ENCODE results near the gene PCNT.

Gene PCNT

DNA sequence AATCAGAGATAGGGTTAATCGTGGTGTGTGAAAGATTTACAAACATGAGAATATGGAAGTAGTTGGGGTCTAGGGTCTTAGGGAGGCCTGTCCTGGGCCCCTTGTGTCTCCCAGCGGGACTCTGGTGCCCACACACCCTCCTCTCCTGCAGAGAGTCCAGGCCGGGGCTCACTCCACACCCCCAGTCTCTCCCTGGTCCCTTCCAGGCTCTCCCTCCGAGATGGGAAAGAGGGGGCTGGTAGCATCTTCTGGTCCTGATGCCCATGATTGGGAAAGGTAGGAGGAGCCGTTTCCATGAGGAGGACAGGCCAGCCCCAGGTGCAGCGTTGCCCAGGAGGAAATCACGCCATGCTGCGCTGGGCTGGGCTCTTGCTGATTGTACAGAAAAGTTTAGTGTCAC is 26.6 kb downstream of the PCNT start:
- Histone ChIP-seq H3K9me3 (ENCODE audit: control insufficient read depth in 5 of 5, low read length in 5 of 5) (no peaks in the 10 kb centered on the region), H3K4me1 (ENCODE audit: control insufficient read depth in 5 of 5, insufficient read depth in 5 of 5, low read length in 5 of 5) (peaks cover 0 to 3% (median 0%) of the 10 kb centered on the region in 5 donors), H3K9ac (ENCODE audit: low read length in 5 of 5) (no peak overlapping the region), H3K27me3 (ENCODE audit: control insufficient read depth in 5 of 5, insufficient read depth in 4 of 5, low read length in 5 of 5) (no peaks in the 10 kb centered on the region), H3K36me3 (ENCODE audit: control insufficient read depth in 5 of 5, insufficient read depth in 5 of 5, low read length in 5 of 5) (peaks cover 3 to 100% (median 98%) of the 10 kb centered on the region in 5 donors), H3K4me3 (ENCODE audit: low read depth in 1 of 5, low read length in 5 of 5) (no peak overlapping the region), H3K27ac (ENCODE audit: low read depth, low read length) (no peak overlapping the region)

DNA sequence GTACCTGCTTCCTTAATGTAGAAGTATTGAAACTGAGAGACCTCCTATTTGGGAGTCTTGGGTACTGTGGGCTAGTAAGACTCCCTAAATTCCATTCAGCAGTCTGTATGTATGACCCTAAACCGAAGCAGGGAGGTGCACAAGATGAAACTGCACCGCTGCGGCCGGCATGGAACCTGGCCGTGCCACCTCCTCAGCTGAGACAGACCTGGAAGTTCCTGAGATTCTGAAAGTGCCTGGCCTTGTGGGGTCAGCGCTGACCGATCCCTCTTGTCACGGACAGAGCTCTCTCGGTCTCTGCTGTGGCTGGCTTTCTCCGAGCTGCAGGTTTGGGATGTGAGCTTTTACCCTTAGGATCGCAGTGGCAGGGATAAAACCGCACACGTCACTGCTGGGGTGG is 27.0 kb downstream of the PCNT start:
- Histone ChIP-seq H3K4me1 (ENCODE audit: control insufficient read depth in 5 of 5, insufficient read depth in 5 of 5, low read length in 5 of 5) (peaks cover 0 to 3% (median 0%) of the 10 kb centered on the region in 5 donors), H3K9ac (ENCODE audit: low read length in 5 of 5) (no peak overlapping the region), H3K9me3 (ENCODE audit: control insufficient read depth in 5 of 5, low read length in 5 of 5) (no peaks in the 10 kb centered on the region), H3K36me3 (ENCODE audit: control insufficient read depth in 5 of 5, insufficient read depth in 5 of 5, low read length in 5 of 5) (peaks cover 3 to 100% (median 98%) of the 10 kb centered on the region in 5 donors), H3K27ac (ENCODE audit: low read depth, low read length) (no peak overlapping the region), H3K4me3 (ENCODE audit: low read depth in 1 of 5, low read length in 5 of 5) (no peak overlapping the region), H3K27me3 (ENCODE audit: control insufficient read depth in 5 of 5, insufficient read depth in 4 of 5, low read length in 5 of 5) (no peaks in the 10 kb centered on the region)

DNA sequence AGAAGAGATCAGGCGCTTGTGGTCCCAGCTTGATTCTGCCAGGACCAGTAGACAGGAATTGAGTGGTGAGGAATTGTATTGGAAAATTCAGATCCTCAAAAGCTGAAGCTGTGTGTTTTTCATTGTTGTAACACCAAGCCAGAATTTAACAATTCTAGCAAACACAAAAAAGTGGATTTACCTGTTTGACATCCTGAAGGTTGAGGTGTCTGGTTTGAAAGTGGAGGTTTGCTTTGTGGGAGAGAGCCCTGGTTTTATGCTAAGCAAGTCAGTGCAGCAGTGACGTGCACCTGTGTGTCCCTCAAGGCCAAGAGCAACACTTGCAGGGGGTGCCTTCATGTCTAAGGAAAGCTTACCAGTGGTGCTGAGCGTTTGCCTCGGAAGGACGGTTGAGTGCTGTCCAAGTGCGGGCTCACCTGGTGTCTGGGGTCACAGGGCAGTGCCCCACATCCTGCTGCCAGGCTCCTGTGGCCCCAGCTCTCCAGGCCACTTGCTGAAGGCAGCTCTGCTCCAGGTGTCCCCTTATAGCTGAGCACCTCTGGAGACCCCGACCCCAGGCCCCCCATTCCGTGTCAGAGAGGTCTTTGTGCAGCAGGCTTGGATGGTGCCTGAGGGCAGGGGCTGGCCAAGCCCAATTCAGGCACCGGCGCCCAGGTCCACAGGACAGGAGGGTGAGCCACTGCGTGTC is 27.7 kb downstream of the PCNT start:
- Histone ChIP-seq H3K9me3 (ENCODE audit: control insufficient read depth in 5 of 5, low read length in 5 of 5) (no peaks in the 10 kb centered on the region), H3K27ac (ENCODE audit: low read depth, low read length) (no peak overlapping the region), H3K27me3 (ENCODE audit: control insufficient read depth in 5 of 5, insufficient read depth in 4 of 5, low read length in 5 of 5) (no peaks in the 10 kb centered on the region), H3K4me3 (ENCODE audit: low read depth in 1 of 5, low read length in 5 of 5) (no peak overlapping the region), H3K9ac (ENCODE audit: low read length in 5 of 5) (no peak overlapping the region), H3K4me1 (ENCODE audit: control insufficient read depth in 5 of 5, insufficient read depth in 5 of 5, low read length in 5 of 5) (peaks cover 0 to 3% (median 0%) of the 10 kb centered on the region in 5 donors), H3K36me3 (ENCODE audit: control insufficient read depth in 5 of 5, insufficient read depth in 5 of 5, low read length in 5 of 5) (peaks cover 3 to 100% (median 98%) of the 10 kb centered on the region in 5 donors)

- Histone ChIP-seq H3K9me3 (ENCODE audit: control insufficient read depth in 5 of 5, low read length in 5 of 5) (no peaks in the 10 kb centered on the region), H3K27me3 (ENCODE audit: control insufficient read depth in 5 of 5, insufficient read depth in 4 of 5, low read length in 5 of 5) (no peaks in the 10 kb centered on the region), H3K36me3 (ENCODE audit: control insufficient read depth in 5 of 5, insufficient read depth in 5 of 5, low read length in 5 of 5) (peaks cover 3 to 100% (median 98%) of the 10 kb centered on the region in 5 donors), H3K4me3 (ENCODE audit: low read depth in 1 of 5, low read length in 5 of 5) (no peak overlapping the region), H3K27ac (ENCODE audit: low read depth, low read length) (no peak overlapping the region), H3K9ac (ENCODE audit: low read length in 5 of 5) (no peak overlapping the region), H3K4me1 (ENCODE audit: control insufficient read depth in 5 of 5, insufficient read depth in 5 of 5, low read length in 5 of 5) (peaks cover 0 to 3% (median 0%) of the 10 kb centered on the region in 5 donors)
These were observed 28.2 kb downstream of the PCNT start for GRCh38 chr21:46352164-46352515.

DNA sequence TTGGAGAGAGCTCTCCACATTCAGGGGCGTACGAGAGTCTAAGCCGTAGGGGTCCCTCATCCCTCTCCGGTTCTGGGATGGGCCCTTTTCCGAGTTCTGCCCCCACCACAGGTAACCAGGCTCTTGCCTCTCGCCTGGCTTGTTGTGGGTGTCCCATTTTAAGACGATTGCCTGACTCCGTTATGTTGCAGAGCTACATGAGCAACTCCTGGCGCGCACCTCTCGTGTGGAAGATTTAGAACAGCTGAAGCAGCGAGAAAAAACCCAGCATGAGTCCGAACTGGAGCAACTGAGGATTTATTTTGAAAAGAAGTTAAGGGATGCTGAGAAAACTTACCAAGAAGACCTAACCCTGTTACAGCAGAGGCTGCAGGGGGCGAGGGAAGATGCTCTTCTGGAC is 29.0 kb downstream of the PCNT start:
- peaks cover 0 to 3% (median 0%) of the 10 kb centered on the region in 5 donors for H3K4me1 ChIP-seq (ENCODE audit: control insufficient read depth in 5 of 5, insufficient read depth in 5 of 5, low read length in 5 of 5)
- no peak overlapping the region for H3K27ac ChIP-seq (ENCODE audit: low read depth, low read length)
- H3K27me3 ChIP-seq (ENCODE audit: control insufficient read depth in 5 of 5, insufficient read depth in 4 of 5, low read length in 5 of 5) = no peaks in the 10 kb centered on the region
- no peaks in the 10 kb centered on the region for H3K9me3 ChIP-seq (ENCODE audit: control insufficient read depth in 5 of 5, low read length in 5 of 5)
- no peak overlapping the region for H3K9ac ChIP-seq (ENCODE audit: low read length in 5 of 5)
- H3K36me3 ChIP-seq (ENCODE audit: control insufficient read depth in 5 of 5, insufficient read depth in 5 of 5, low read length in 5 of 5) = peaks cover 3 to 100% (median 98%) of the 10 kb centered on the region in 5 donors
- H3K4me3 ChIP-seq (ENCODE audit: low read depth in 1 of 5, low read length in 5 of 5) = no peak overlapping the region

GRCh38 chr21:46354046-46354445 is 30.1 kb downstream of the PCNT start:
- Histone ChIP-seq H3K27ac (ENCODE audit: low read depth, low read length) (no peak overlapping the region), H3K4me1 (ENCODE audit: control insufficient read depth in 5 of 5, insufficient read depth in 5 of 5, low read length in 5 of 5) (no peaks in the 10 kb centered on the region), H3K36me3 (ENCODE audit: control insufficient read depth in 5 of 5, insufficient read depth in 5 of 5, low read length in 5 of 5) (peaks cover 5 to 95% (median 94%) of the 10 kb centered on the region in 5 donors), H3K9ac (ENCODE audit: low read length in 5 of 5) (no peak overlapping the region), H3K4me3 (ENCODE audit: low read depth in 1 of 5, low read length in 5 of 5) (no peak overlapping the region), H3K9me3 (ENCODE audit: control insufficient read depth in 5 of 5, low read length in 5 of 5) (no peaks in the 10 kb centered on the region), H3K27me3 (ENCODE audit: control insufficient read depth in 5 of 5, insufficient read depth in 4 of 5, low read length in 5 of 5) (no peaks in the 10 kb centered on the region)

GRCh38 chr21:46354518-46354917 is 30.6 kb downstream of the PCNT start:
- H3K27me3 ChIP-seq (ENCODE audit: control insufficient read depth in 5 of 5, insufficient read depth in 4 of 5, low read length in 5 of 5) = no peaks in the 10 kb centered on the region
- H3K9me3 ChIP-seq (ENCODE audit: control insufficient read depth in 5 of 5, low read length in 5 of 5) = no peaks in the 10 kb centered on the region
- peaks cover 5 to 92% (median 90%) of the 10 kb centered on the region in 5 donors for H3K36me3 ChIP-seq (ENCODE audit: control insufficient read depth in 5 of 5, insufficient read depth in 5 of 5, low read length in 5 of 5)
- H3K9ac ChIP-seq (ENCODE audit: low read length in 5 of 5) = no peak overlapping the region
- no peak overlapping the region for H3K27ac ChIP-seq (ENCODE audit: low read depth, low read length)
- H3K4me1 ChIP-seq (ENCODE audit: control insufficient read depth in 5 of 5, insufficient read depth in 5 of 5, low read length in 5 of 5) = no peaks in the 10 kb centered on the region
- H3K4me3 ChIP-seq (ENCODE audit: low read depth in 1 of 5, low read length in 5 of 5) = no peak overlapping the region

- H3K9me3 ChIP-seq (ENCODE audit: control insufficient read depth in 5 of 5, low read length in 5 of 5) = no peaks in the 10 kb centered on the region
- H3K4me3 ChIP-seq (ENCODE audit: low read depth in 1 of 5, low read length in 5 of 5) = no peak overlapping the region
- H3K36me3 ChIP-seq (ENCODE audit: control insufficient read depth in 5 of 5, insufficient read depth in 5 of 5, low read length in 5 of 5) = peaks cover 2 to 87% (median 82%) of the 10 kb centered on the region in 5 donors
- H3K27me3 ChIP-seq (ENCODE audit: control insufficient read depth in 5 of 5, insufficient read depth in 4 of 5, low read length in 5 of 5) = no peaks in the 10 kb centered on the region
- no peak overlapping the region for H3K27ac ChIP-seq (ENCODE audit: low read depth, low read length)
- H3K4me1 ChIP-seq (ENCODE audit: control insufficient read depth in 5 of 5, insufficient read depth in 5 of 5, low read length in 5 of 5) = no peaks in the 10 kb centered on the region
- no peak overlapping the region for H3K9ac ChIP-seq (ENCODE audit: low read length in 5 of 5)
These were observed 31.4 kb downstream of the PCNT start for GRCh38 chr21:46355161-46356004.

DNA sequence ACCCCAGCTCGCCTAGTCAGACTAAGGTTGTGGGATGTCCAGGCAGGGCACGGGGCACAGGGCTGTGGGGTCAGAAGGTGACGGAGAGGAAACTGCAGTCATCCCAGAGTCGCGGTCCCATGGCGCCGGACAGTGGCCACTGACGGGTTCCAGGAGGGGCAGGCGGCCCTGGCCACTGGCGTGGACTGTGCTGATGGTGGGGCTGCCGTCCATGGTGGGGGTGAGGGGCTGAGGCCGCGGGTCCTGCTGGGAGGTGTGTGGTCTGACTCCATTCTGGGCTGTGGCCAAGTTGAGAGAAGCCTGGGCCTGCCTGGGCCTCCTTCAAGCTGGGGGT is 32.0 kb downstream of the PCNT start:
- Histone ChIP-seq H3K4me1 (ENCODE audit: control insufficient read depth in 5 of 5, insufficient read depth in 5 of 5, low read length in 5 of 5) (no peaks in the 10 kb centered on the region), H3K4me3 (ENCODE audit: low read depth in 1 of 5, low read length in 5 of 5) (no peak overlapping the region), H3K9ac (ENCODE audit: low read length in 5 of 5) (no peak overlapping the region), H3K9me3 (ENCODE audit: control insufficient read depth in 5 of 5, low read length in 5 of 5) (no peaks in the 10 kb centered on the region), H3K36me3 (ENCODE audit: control insufficient read depth in 5 of 5, insufficient read depth in 5 of 5, low read length in 5 of 5) (peaks cover 2 to 81% (median 80%) of the 10 kb centered on the region in 5 donors), H3K27me3 (ENCODE audit: control insufficient read depth in 5 of 5, insufficient read depth in 4 of 5, low read length in 5 of 5) (no peaks in the 10 kb centered on the region), H3K27ac (ENCODE audit: low read depth, low read length) (no peak overlapping the region)
